ENCODE results near the gene SLC35F6. TPM values are rescaled to one million over a fixed set of nuclear protein-coding genes. Genes with fewer than 3 reads are reported as not detected.

Gene SLC35F6
- total RNA-seq, 1 donor from 2014 or later, result 40.8 TPM

- intact Hi-C loops (cut with DNase I), result no loop called here
- Histone ChIP-seq H3K27me3 (no peaks in the 10 kb centered on the region), H3K4me3 (no peak overlapping the region), H3K4me1 (peaks cover 18% of the 10 kb centered on the region), H3K36me3 (no peaks in the 10 kb centered on the region), H3K9me3 (no peaks in the 10 kb centered on the region), H3K27ac (no peak overlapping the region)
- no peak for TF ChIP-seq CTCF (IDR thresholded peaks at IDR 0.05)
- DNase-seq (ENCODE audit: extremely low spot score in 2 of 2), result no peak
Measured at GRCh38 chr2:26725521-26725820, 38.6 kb upstream of the SLC35F6 start.

GRCh38 chr2:26726228-26726627 is 37.9 kb upstream of the SLC35F6 start:
- intact Hi-C loops (cut with DNase I), result no loop called here
- H3K27me3 ChIP-seq, result no peaks in the 10 kb centered on the region

GRCh38 chr2:26727641-26728561 is 36.2 kb upstream of the SLC35F6 start:
- H3K27ac ChIP-seq, result no peak overlapping the region
- no peak for TF ChIP-seq POLR2AphosphoS5 (IDR thresholded peaks at IDR 0.05; ENCODE audit: insufficient read depth in 1 of 2, low read depth in 1 of 2)
- TF ChIP-seq POLR2A (IDR thresholded peaks at IDR 0.05), result no peak
- TF ChIP-seq CTCF (IDR thresholded peaks at IDR 0.05), result no peak
- no peaks in the 10 kb centered on the region for H3K36me3 ChIP-seq
- peaks cover 7% of the 10 kb centered on the region for H3K4me1 ChIP-seq
- no peaks in the 10 kb centered on the region for H3K9me3 ChIP-seq
- no peak overlapping the region for H3K4me3 ChIP-seq
- no peaks in the 10 kb centered on the region for H3K27me3 ChIP-seq
- intact Hi-C loops (cut with DNase I), result no loop called here
- DNase-seq (ENCODE audit: extremely low spot score in 2 of 2), result no peak

More at GRCh38 chr2:26726228-26726627, 37.9 kb upstream of the SLC35F6 start:
- no peaks in the 10 kb centered on the region for H3K9me3 ChIP-seq
- H3K27ac ChIP-seq, result no peak overlapping the region
- TF ChIP-seq CTCF (IDR thresholded peaks at IDR 0.05) (no peak), POLR2AphosphoS5 (IDR thresholded peaks at IDR 0.05; ENCODE audit: insufficient read depth in 1 of 2, low read depth in 1 of 2) (no peak), POLR2A (IDR thresholded peaks at IDR 0.05) (no peak)
- DNase-seq (ENCODE audit: extremely low spot score in 2 of 2), result no peak
- H3K4me3 ChIP-seq, result no peak overlapping the region
- peaks cover 11% of the 10 kb centered on the region for H3K4me1 ChIP-seq
- no peaks in the 10 kb centered on the region for H3K36me3 ChIP-seq

GRCh38 chr2:26729311-26729710 is 34.8 kb upstream of the SLC35F6 start:
- H3K9me3 ChIP-seq, result no peaks in the 10 kb centered on the region
- no peaks in the 10 kb centered on the region for H3K4me1 ChIP-seq
- TF ChIP-seq CTCF (IDR thresholded peaks at IDR 0.05) (no peak), POLR2A (IDR thresholded peaks at IDR 0.05) (no peak), POLR2AphosphoS5 (IDR thresholded peaks at IDR 0.05; ENCODE audit: insufficient read depth in 1 of 2, low read depth in 1 of 2) (no peak)
- no peak overlapping the region for H3K27ac ChIP-seq
- H3K4me3 ChIP-seq, result no peak overlapping the region
- DNase-seq (ENCODE audit: extremely low spot score in 2 of 2), result no peak
- no peaks in the 10 kb centered on the region for H3K27me3 ChIP-seq
- intact Hi-C loops (cut with DNase I), result no loop called here
- no peaks in the 10 kb centered on the region for H3K36me3 ChIP-seq

GRCh38 chr2:26730549-26731344 is 33.3 kb upstream of the SLC35F6 start:
- no peak for DNase-seq (ENCODE audit: extremely low spot score in 2 of 2)
- TF ChIP-seq POLR2A (IDR thresholded peaks at IDR 0.05) (no peak), POLR2AphosphoS5 (IDR thresholded peaks at IDR 0.05; ENCODE audit: insufficient read depth in 1 of 2, low read depth in 1 of 2) (no peak), CTCF (IDR thresholded peaks at IDR 0.05) (no peak)
- intact Hi-C loops (cut with DNase I), result no loop called here
- Histone ChIP-seq H3K27me3 (no peaks in the 10 kb centered on the region), H3K27ac (no peak overlapping the region), H3K36me3 (no peaks in the 10 kb centered on the region), H3K9me3 (no peaks in the 10 kb centered on the region), H3K4me1 (no peaks in the 10 kb centered on the region), H3K4me3 (no peak overlapping the region)

All from vagina (tissue), 2 donors.